Prostate gland (tissue), 2 donors: ENCODE data around the gene CCBE1. TPM values are rescaled to one million over a fixed set of nuclear protein-coding genes. Genes with fewer than 3 reads are reported as not detected.

Source experiments
- DNase-seq: peaks from one replicate; pipeline ENCODE4 v3.0.0-alpha.2; 2019; ENCODE audit warnings: low spot score
- H3K27ac ChIP-seq, 2 donors: fragments of 200-600 bp; sonication (generic); 2 replicates each; pipeline ENCODE4 v1.5.1; 2017 to 2019
- H3K27me3 ChIP-seq: fragments of 200-600 bp; sonication (generic); replicated peaks from 2 replicates; pipeline ENCODE4 v1.5.1; 2019; ENCODE audit not compliant: insufficient read depth
- H3K36me3 ChIP-seq, 2 donors: fragments of 200-600 bp; sonication (generic); 1 replicate in 1 of 2; 2 replicates in 1 of 2; pipeline versions ENCODE4 v1.5.1 to v1.8.1; 2017 to 2019
- H3K4me1 ChIP-seq: fragments of 200-600 bp; sonication (generic); replicated peaks from 2 replicates; pipeline ENCODE4 v1.5.1; 2019
- H3K4me3 ChIP-seq, 2 donors: fragments of 200-600 bp; sonication (generic); 2 replicates each; pipeline ENCODE4 v1.5.1; 2017 to 2019
- H3K9me3 ChIP-seq: fragments of 200-600 bp; sonication (generic); 2 replicates; pipeline ENCODE4 v1.5.1; 2017
- POLR2A ChIP-seq: fragments of 450-650 bp; IDR thresholded peaks from one replicate; pipeline ENCODE4 v1.6.1; 2016; ENCODE audit warnings: antibody characterized with exemption, mild to moderate bottlenecking
- POLR2AphosphoS5 ChIP-seq: sonication (generic); formaldehyde crosslinking; IDR thresholded peaks from one replicate; pipeline ENCODE4 v1.6.1; 2017; ENCODE audit warnings: antibody characterized with exemption
- WGBS: methylation state at CpG from one replicate; pipeline ENCODE4 v1.1.5; 2018; 5-methylcytosine and 5-hydroxymethylcytosine counted together
- intact Hi-C: fragments of 100-400 bp; cut with DNase I; formaldehyde crosslinking; loops from one replicate; pipeline ENCODE4 v1.14.2; 2022
- total RNA-seq, 2 donors: library from RNA; depleted of rRNA; stranded (reverse); fragments of >200 nt; gene quantifications; one replicate each; pipeline ENCODE4 v1.1.0, GENCODE V29; 2016
- TF ChIP-seq, protein P1 (sequence below), 4 experiments: fragments of 200-600 bp in 2 of 4; fragments of 450-650 bp in 2 of 4; sonication (generic) in 2 of 4; IDR thresholded peaks; 1 replicate in 3 of 4; 2 replicates in 1 of 4; pipeline ENCODE4 v1.5.1; 2016 to 2019; ENCODE audit warnings: antibody characterized with exemption in 4 of 4, mild to moderate bottlenecking in 2 of 4, moderate library complexity in 2 of 4

The CCBE1 gene
- total RNA-seq, 2 donors from 2014 or later: 1.8 to 2.0 TPM

DNA sequence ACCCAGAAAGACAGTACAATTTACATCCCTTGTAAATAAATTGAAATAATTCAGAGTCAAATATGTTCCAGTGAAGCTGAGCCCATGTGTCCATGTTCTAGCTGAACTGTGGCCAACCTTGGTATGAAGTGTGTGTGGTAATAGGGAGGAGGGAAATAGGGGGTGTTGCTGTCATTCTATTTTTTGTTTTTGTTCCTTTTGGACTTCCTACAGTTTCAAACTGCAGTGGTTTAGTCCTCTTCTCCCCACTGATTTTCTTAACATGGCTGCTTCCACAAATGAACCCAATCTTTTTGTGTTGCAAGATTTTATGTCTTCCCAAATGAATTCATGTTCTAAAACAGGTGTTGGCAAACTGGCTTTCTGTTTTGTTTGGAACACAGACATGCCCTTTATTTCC is 156.9 kb downstream of the CCBE1 start:
- no peak overlapping the region for H3K27ac ChIP-seq
- no peaks in the 10 kb centered on the region for H3K4me1 ChIP-seq
- intact Hi-C loops: no loop called here
- no peaks in the 10 kb centered on the region for H3K9me3 ChIP-seq
- TF ChIP-seq, protein P1, sequence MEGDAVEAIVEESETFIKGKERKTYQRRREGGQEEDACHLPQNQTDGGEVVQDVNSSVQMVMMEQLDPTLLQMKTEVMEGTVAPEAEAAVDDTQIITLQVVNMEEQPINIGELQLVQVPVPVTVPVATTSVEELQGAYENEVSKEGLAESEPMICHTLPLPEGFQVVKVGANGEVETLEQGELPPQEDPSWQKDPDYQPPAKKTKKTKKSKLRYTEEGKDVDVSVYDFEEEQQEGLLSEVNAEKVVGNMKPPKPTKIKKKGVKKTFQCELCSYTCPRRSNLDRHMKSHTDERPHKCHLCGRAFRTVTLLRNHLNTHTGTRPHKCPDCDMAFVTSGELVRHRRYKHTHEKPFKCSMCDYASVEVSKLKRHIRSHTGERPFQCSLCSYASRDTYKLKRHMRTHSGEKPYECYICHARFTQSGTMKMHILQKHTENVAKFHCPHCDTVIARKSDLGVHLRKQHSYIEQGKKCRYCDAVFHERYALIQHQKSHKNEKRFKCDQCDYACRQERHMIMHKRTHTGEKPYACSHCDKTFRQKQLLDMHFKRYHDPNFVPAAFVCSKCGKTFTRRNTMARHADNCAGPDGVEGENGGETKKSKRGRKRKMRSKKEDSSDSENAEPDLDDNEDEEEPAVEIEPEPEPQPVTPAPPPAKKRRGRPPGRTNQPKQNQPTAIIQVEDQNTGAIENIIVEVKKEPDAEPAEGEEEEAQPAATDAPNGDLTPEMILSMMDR (IDR thresholded peaks at IDR 0.05): no peak
- H3K27me3 ChIP-seq: no peaks in the 10 kb centered on the region
- no peak for DNase-seq
- no peaks in the 10 kb centered on the region for H3K36me3 ChIP-seq
- H3K4me3 ChIP-seq: no peak overlapping the region

DNA sequence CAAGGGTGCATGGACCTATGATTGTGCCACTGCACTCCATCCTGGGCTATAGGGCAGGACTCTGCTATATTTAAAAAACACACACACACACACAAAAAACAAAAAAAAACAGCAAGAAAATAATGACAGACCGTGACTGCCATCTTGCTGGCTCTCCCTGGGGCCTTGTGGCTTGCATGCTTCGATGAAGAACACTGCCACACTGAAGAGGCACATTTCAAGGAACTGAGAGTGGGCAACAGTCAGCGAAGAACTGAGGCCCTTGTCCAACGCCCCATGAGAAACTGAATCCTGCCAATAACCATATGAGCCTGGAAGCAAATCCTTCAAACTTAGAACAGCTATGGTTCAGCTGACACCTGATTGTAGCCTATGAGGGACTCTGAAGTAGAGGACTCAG is 158.1 kb downstream of the CCBE1 start:
- 91% methylated on average over 4 of the region's 4 CpGs for WGBS

DNA sequence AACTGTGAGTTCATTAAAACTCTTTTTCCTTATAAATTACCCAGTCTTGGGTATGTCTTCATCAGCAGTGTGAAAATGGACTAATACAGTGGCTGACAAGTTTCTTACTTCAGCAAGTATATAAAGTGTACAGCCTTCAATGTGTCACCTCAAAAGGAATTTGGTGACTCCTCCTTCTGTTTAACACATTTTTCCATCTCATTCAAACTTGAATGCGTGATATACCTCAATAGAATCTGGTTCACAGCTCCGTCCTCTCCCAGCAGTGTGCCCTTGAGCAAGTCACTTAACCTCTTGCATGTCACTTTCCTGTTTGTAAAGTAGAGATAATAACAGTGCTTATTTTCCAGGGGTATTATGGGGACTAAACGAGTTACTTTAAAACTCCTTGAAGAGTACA is 159.6 kb downstream of the CCBE1 start:
- Histone ChIP-seq H3K4me1 (no peaks in the 10 kb centered on the region), H3K27me3 (no peaks in the 10 kb centered on the region), H3K36me3 (no peaks in the 10 kb centered on the region), H3K9me3 (no peaks in the 10 kb centered on the region), H3K27ac (no peak overlapping the region), H3K4me3 (no peak overlapping the region)
- intact Hi-C loops: no loop called here
- WGBS: 78% methylated on average over 3 of the region's 3 CpGs
- TF ChIP-seq, protein P1 (IDR thresholded peaks at IDR 0.05): no peak
- TF ChIP-seq POLR2A (no peak), POLR2AphosphoS5 (no peak)
- no peak for DNase-seq

More for the DNA sequence above, 158.1 kb downstream of the CCBE1 start:
- Histone ChIP-seq H3K4me3 (no peak overlapping the region), H3K27me3 (no peaks in the 10 kb centered on the region), H3K36me3 (no peaks in the 10 kb centered on the region), H3K4me1 (no peaks in the 10 kb centered on the region), H3K27ac (no peak overlapping the region), H3K9me3 (no peaks in the 10 kb centered on the region)
- no peak for DNase-seq
- TF ChIP-seq, protein P1 (IDR thresholded peaks at IDR 0.05): no peak
- TF ChIP-seq POLR2A: no peak
- TF ChIP-seq POLR2AphosphoS5: no peak
- intact Hi-C loops: no loop called here

DNA sequence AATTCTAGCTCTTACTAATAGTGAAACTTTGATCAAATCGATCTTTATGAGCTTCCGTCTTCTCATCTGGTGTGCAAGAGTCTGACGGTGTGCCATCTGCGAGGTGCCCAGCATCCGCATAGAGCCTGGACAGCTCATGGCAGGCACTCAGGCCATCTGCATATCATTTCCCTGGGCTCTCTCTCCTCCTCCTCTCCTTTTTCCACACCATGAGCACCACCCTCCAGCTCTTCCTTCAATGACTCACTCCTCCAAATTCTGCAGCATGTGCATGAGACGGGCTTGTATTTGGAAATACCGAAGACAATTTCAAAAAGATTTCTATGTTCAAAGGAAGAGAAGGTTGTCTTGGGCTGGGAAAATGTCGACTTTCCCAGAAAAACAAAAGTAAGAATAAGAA is 161.1 kb downstream of the CCBE1 start:
- Histone ChIP-seq H3K36me3 (no peaks in the 10 kb centered on the region), H3K27me3 (no peaks in the 10 kb centered on the region), H3K27ac (no peak overlapping the region), H3K9me3 (no peaks in the 10 kb centered on the region), H3K4me3 (no peak overlapping the region), H3K4me1 (no peaks in the 10 kb centered on the region)
- intact Hi-C loops: no loop called here
- 79% methylated on average over 8 of the region's 8 CpGs for WGBS
- DNase-seq: no peak
- no peak for TF ChIP-seq POLR2A
- no peak for TF ChIP-seq POLR2AphosphoS5
- TF ChIP-seq, protein P1 (IDR thresholded peaks at IDR 0.05): no peak

DNA sequence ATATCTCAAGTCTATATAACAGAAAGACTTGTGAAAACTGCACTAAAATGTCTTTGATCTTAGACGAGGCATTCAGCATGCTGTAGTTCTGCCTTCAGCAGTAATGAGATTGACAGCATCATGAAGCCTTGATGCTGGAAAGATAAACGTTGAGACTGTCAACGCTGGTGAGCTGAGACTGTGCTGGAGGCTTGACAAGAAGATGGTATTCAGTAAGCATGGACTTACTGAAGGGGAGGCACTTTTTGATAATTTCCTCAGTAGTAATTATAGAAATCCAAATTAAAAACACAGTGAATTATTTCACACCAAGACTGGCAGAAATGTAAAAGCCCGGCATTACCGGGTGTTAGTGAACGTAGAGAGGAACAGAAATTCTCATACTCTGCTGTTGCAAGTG is 162.2 kb downstream of the CCBE1 start:
- WGBS: 72% methylated on average over 6 of the region's 6 CpGs
- TF ChIP-seq POLR2A (no peak), POLR2AphosphoS5 (no peak)
- TF ChIP-seq, protein P1 (IDR thresholded peaks at IDR 0.05): no peak
- no peaks in the 10 kb centered on the region for H3K9me3 ChIP-seq
- H3K36me3 ChIP-seq: no peaks in the 10 kb centered on the region
- no peak overlapping the region for H3K4me3 ChIP-seq
- intact Hi-C loops: no loop called here
- H3K27me3 ChIP-seq: no peaks in the 10 kb centered on the region
- no peak for DNase-seq
- H3K27ac ChIP-seq: no peak overlapping the region
- no peaks in the 10 kb centered on the region for H3K4me1 ChIP-seq
